GM12878 (cell line): ENCODE measurements around the gene SESN1. TPM values are rescaled to one million over a fixed set of nuclear protein-coding genes. Genes with fewer than 3 reads are reported as not detected.

ENCODE experiments used
- ATAC-seq: fragments of 200-7000 bp; cut with Tn5 transposase; 3 replicates; pipeline ENCODE4 v1.9.1; 2020; ENCODE audit warnings: mild to moderate bottlenecking, moderate library complexity
- BruUV-seq: library from RNA; stranded (reverse); fragments of 400-500 nt; replicated peaks from 2 replicates; lab custom pipeline; 2021; lab: Mats Ljungman, UMichigan
- CTCF ChIA-PET: fragments of 300-600 bp; sonication (Branson Sonifier 250); formaldehyde crosslinking; extraction: SDS; loops from one replicate; lab custom pipeline; 2021; ENCODE audit warnings: inconsistent platforms; lab: Yijun Ruan, JAX
- POLR2A ChIA-PET: fragments of 350-600 bp; formaldehyde crosslinking; extraction: SDS; loops from one replicate; lab custom pipeline; 2021; ENCODE audit warnings: inconsistent platforms; lab: Charles Lee
- RAD21 ChIA-PET: fragments of 300-600 bp; sonication (Branson Sonifier 250); formaldehyde crosslinking; loops from one replicate; lab custom pipeline; 2023; ENCODE audit warnings: antibody characterized with exemption; ENCODE audit not compliant: unreplicated experiment; lab: Charles Lee
- SMC1A ChIA-PET: fragments of 300-600 bp; sonication (Branson Sonifier 250); formaldehyde crosslinking; loops from one replicate; lab custom pipeline; 2023; ENCODE audit not compliant: unreplicated experiment, uncharacterized antibody; lab: Charles Lee
- DNase-seq: peaks from one replicate; pipeline ENCODE4 v3.0.0-alpha.2; 2011; ENCODE audit warnings: low read depth, low spot score
- FAIRE-seq: peaks from 3 replicates; lab custom pipeline; 2011; peaks lifted over from hg19 to GRCh38; lab: Jason Lieb, UNC
- H2AFZ ChIP-seq: 2 replicates; pipeline ENCODE4 v1.6.0; 2011; ENCODE audit warnings: low read depth, low read length, control low read depth; ENCODE audit not compliant: control insufficient read depth
- H3K27ac ChIP-seq: 2 replicates; pipeline ENCODE4 v1.5.1; 2011; ENCODE audit warnings: control low read depth; ENCODE audit not compliant: control insufficient read depth, insufficient read depth
- H3K27me3 ChIP-seq, 2 experiments: replicated peaks in 1 of 2; 2 replicates each; pipeline versions ENCODE4 v1.6.0 to v1.6.1; 2011; ENCODE audit warnings: low read length in 1 of 2; ENCODE audit not compliant: control insufficient read depth in 2 of 2, insufficient read depth in 2 of 2
- H3K36me3 ChIP-seq, 2 experiments: 2 replicates each; pipeline ENCODE4 v1.5.1; 2011; ENCODE audit warnings: low read length in 1 of 2; ENCODE audit not compliant: control insufficient read depth in 2 of 2, insufficient read depth in 2 of 2
- H3K4me1 ChIP-seq: 2 replicates; pipeline ENCODE4 v1.6.1; 2011; ENCODE audit warnings: mild to moderate bottlenecking, low read length, moderate library complexity, mixed read lengths; ENCODE audit not compliant: control insufficient read depth, insufficient read depth
- H3K4me2 ChIP-seq: 2 replicates; pipeline ENCODE4 v1.6.0; 2011; ENCODE audit warnings: control low read depth; ENCODE audit not compliant: control insufficient read depth, insufficient read depth
- H3K4me3 ChIP-seq: fragments of 200-600 bp; sonication (generic); 2 replicates; pipeline ENCODE4 v1.5.1; 2016
- H3K79me2 ChIP-seq: 2 replicates; pipeline ENCODE4 v1.6.0; 2011; ENCODE audit warnings: low read length; ENCODE audit not compliant: control insufficient read depth, insufficient read depth
- H3K9ac ChIP-seq: 2 replicates; pipeline ENCODE4 v1.8.0; 2011; ENCODE audit warnings: low read length, control low read depth, mixed read lengths; ENCODE audit not compliant: control insufficient read depth, insufficient read depth
- H3K9me3 ChIP-seq: replicated peaks from 3 replicates; pipeline ENCODE4 v1.5.1; 2011; ENCODE audit warnings: mild to moderate bottlenecking, low read length; ENCODE audit not compliant: control insufficient read depth, insufficient read depth
- H4K20me1 ChIP-seq: 2 replicates; pipeline ENCODE4 v1.6.0; 2011; ENCODE audit not compliant: control insufficient read depth, insufficient read depth
- CBX5 ChIP-seq: sonication (generic); IDR thresholded peaks from 2 replicates; pipeline ENCODE4 v1.6.1; 2016; ENCODE audit warnings: low read depth, moderate library complexity, mild to moderate bottlenecking, inconsistent platforms
- EGR1 ChIP-seq, 2 experiments: IDR thresholded peaks; 1 replicate in 1 of 2; 2 replicates in 1 of 2; pipeline ENCODE4 v1.6.1; 2011 to 2012; ENCODE audit warnings: low read depth in 2 of 2, low read length in 2 of 2, borderline replicate concordance in 1 of 2, mild to moderate bottlenecking in 1 of 2, moderate library complexity in 1 of 2
- EP300 ChIP-seq, 2 experiments: fragments of 150-350 bp in 1 of 2; IDR thresholded peaks; 2 replicates each; pipeline ENCODE4 v1.6.1; 2011 to 2012; ENCODE audit warnings: low read depth in 2 of 2, low read length in 2 of 2, borderline replicate concordance in 1 of 2, improper control_type of control experiment in 1 of 2, inconsistent platforms in 1 of 2; ENCODE audit not compliant: control insufficient read depth in 1 of 2
- HDGF ChIP-seq: fragments of 450-650 bp; IDR thresholded peaks from 2 replicates; pipeline ENCODE4 v1.6.1; 2016; ENCODE audit warnings: antibody characterized with exemption
- NFYA ChIP-seq: IDR thresholded peaks from 2 replicates; pipeline ENCODE4 v1.6.1; 2011; ENCODE audit warnings: low read depth, mild to moderate bottlenecking, low read length, improper control_type of control experiment, borderline replicate concordance
- SP1 ChIP-seq: IDR thresholded peaks from one replicate; pipeline ENCODE4 v1.6.1; 2011; ENCODE audit warnings: low read depth, low read length
- STAT3 ChIP-seq: IDR thresholded peaks from 2 replicates; pipeline ENCODE4 v1.6.1; 2011; ENCODE audit warnings: low read depth, low read length, improper control_type of control experiment
- SUPT20H ChIP-seq: IDR thresholded peaks from 2 replicates; pipeline ENCODE4 v1.6.1; 2011; ENCODE audit warnings: low read depth, mild to moderate bottlenecking, low read length, moderate library complexity, borderline replicate concordance; ENCODE audit not compliant: control insufficient read depth
- WGBS: methylation state at CpG from one replicate; pipeline ENCODE4 v1.1.6; 2016; ENCODE audit warnings: low lambda C conversion rate; ENCODE audit not compliant: insufficient replicate concordance, insufficient coverage; ENCODE audit errors: missing lambda C conversion rate; 5-methylcytosine and 5-hydroxymethylcytosine counted together
- in situ Hi-C: fragments of 300-500 bp; cut with MboI; formaldehyde crosslinking; loops from 9 replicates; pipeline ENCODE4 v1.14.3; 2018; ENCODE audit warnings: mixed read lengths
- intact Hi-C: fragments of 100-400 bp; cut with micrococcal nuclease; formaldehyde crosslinking; loops from one replicate; pipeline ENCODE4 v1.14.2; 2022; ENCODE audit not compliant: unreplicated experiment
- polyA plus RNA-seq, 11 experiments: library from polyadenylated mRNA; depleted of rRNA in 4 of 11; unstranded in 6 of 11; stranded (reverse) in 5 of 11; fragments of >200 nt; fragmentation: Nextera tagmentation in 4 of 11; fragmentation: Illumina TruSeq in 1 of 11; extraction: Ambion mirVana in 4 of 11; extraction: Trizol in 1 of 11; gene quantifications; 1 replicate in 1 of 11; 2 replicates in 10 of 11; pipeline versions ENCODE4 v1.2.1 to v1.2.3, GENCODE V29; 2011 to 2016; ENCODE audit warnings: inconsistent platforms in 2 of 11, missing spikeins in 2 of 11, low read depth in 1 of 11
- total RNA-seq, 4 experiments: library from RNA; depleted of rRNA in 3 of 4; stranded (reverse); fragments of >200 nt in 3 of 4; fragmentation: Illumina TruSeq in 1 of 4; extraction: Trizol in 1 of 4; gene quantifications; 2 replicates each; pipeline versions ENCODE4 v1.2.1 to v1.2.3, GENCODE V29; 2013 to 2021
- TF ChIP-seq, protein P1 (sequence below), 3 experiments: IDR thresholded peaks in 2 of 3; conservative IDR thresholded peaks in 1 of 3; 2 replicates each; pipeline ENCODE4 v1.5.1; 2011; ENCODE audit warnings: low read depth in 3 of 3, low read length in 3 of 3, mild to moderate bottlenecking in 3 of 3, control low read depth in 2 of 3, moderate library complexity in 2 of 3, inconsistent platforms in 1 of 3, mixed read lengths in 1 of 3; ENCODE audit not compliant: control insufficient read depth in 2 of 3, insufficient read depth in 1 of 3; ENCODE audit errors: extremely low read depth in 1 of 3
- TF ChIP-seq, protein P2 (sequence below): fragments of 450-650 bp; IDR thresholded peaks from 2 replicates; pipeline ENCODE4 v1.6.1; 2017; ENCODE audit warnings: antibody characterized with exemption, mild to moderate bottlenecking, moderate library complexity
- TF ChIP-seq, protein P3 (sequence below): IDR thresholded peaks from 2 replicates; pipeline ENCODE4 v1.6.1; 2012; ENCODE audit warnings: low read length, inconsistent platforms

The SESN1 gene
- total and polyA plus RNA-seq, 10 of the 15 experiments (the other 5 are each of a cell fraction or from before 2014, with no cell fraction given), result 1.3 to 13.0 (median 3.3) TPM

- no peaks in the 10 kb centered on the region for H4K20me1 ChIP-seq
- no peaks in the 10 kb centered on the region for H3K36me3 ChIP-seq
- H3K4me1 ChIP-seq, result no peaks in the 10 kb centered on the region
- RAD21 ChIA-PET, result interaction anchor here (0.6 to 1.3 kb wide), 2 partner anchors 13 to 16 kb away, joined by 3 read pairs; partner anchors contain the start of gene SESN1
- TF ChIP-seq EP300 (IDR thresholded peaks at IDR 0.05; ENCODE audit: borderline replicate concordance in 1 of 2, control insufficient read depth in 1 of 2, low read depth in 2 of 2, low read length in 2 of 2), result no peak
- TF ChIP-seq SUPT20H, result no peak
- no peak for TF ChIP-seq STAT3
- TF ChIP-seq SP1, result no peak
- TF ChIP-seq, protein P1, sequence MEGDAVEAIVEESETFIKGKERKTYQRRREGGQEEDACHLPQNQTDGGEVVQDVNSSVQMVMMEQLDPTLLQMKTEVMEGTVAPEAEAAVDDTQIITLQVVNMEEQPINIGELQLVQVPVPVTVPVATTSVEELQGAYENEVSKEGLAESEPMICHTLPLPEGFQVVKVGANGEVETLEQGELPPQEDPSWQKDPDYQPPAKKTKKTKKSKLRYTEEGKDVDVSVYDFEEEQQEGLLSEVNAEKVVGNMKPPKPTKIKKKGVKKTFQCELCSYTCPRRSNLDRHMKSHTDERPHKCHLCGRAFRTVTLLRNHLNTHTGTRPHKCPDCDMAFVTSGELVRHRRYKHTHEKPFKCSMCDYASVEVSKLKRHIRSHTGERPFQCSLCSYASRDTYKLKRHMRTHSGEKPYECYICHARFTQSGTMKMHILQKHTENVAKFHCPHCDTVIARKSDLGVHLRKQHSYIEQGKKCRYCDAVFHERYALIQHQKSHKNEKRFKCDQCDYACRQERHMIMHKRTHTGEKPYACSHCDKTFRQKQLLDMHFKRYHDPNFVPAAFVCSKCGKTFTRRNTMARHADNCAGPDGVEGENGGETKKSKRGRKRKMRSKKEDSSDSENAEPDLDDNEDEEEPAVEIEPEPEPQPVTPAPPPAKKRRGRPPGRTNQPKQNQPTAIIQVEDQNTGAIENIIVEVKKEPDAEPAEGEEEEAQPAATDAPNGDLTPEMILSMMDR (IDR thresholded peaks at IDR 0.05 in 2 of 3, conservative IDR thresholded peaks at IDR 0.05 in 1 of 3; ENCODE audit: control insufficient read depth in 2 of 3, extremely low read depth in 1 of 3, insufficient read depth in 1 of 3, low read depth in 3 of 3, low read length in 3 of 3), result no peak
- no peak for TF ChIP-seq CBX5
- no peak for TF ChIP-seq EGR1 (IDR thresholded peaks at IDR 0.05; ENCODE audit: borderline replicate concordance in 1 of 2, low read depth in 2 of 2, low read length in 2 of 2)
- TF ChIP-seq HDGF, result no peak
- TF ChIP-seq, protein P2, sequence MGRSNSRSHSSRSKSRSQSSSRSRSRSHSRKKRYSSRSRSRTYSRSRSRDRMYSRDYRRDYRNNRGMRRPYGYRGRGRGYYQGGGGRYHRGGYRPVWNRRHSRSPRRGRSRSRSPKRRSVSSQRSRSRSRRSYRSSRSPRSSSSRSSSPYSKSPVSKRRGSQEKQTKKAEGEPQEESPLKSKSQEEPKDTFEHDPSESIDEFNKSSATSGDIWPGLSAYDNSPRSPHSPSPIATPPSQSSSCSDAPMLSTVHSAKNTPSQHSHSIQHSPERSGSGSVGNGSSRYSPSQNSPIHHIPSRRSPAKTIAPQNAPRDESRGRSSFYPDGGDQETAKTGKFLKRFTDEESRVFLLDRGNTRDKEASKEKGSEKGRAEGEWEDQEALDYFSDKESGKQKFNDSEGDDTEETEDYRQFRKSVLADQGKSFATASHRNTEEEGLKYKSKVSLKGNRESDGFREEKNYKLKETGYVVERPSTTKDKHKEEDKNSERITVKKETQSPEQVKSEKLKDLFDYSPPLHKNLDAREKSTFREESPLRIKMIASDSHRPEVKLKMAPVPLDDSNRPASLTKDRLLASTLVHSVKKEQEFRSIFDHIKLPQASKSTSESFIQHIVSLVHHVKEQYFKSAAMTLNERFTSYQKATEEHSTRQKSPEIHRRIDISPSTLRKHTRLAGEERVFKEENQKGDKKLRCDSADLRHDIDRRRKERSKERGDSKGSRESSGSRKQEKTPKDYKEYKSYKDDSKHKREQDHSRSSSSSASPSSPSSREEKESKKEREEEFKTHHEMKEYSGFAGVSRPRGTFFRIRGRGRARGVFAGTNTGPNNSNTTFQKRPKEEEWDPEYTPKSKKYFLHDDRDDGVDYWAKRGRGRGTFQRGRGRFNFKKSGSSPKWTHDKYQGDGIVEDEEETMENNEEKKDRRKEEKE, result no peak
- TF ChIP-seq NFYA, result no peak
- TF ChIP-seq, protein P3, sequence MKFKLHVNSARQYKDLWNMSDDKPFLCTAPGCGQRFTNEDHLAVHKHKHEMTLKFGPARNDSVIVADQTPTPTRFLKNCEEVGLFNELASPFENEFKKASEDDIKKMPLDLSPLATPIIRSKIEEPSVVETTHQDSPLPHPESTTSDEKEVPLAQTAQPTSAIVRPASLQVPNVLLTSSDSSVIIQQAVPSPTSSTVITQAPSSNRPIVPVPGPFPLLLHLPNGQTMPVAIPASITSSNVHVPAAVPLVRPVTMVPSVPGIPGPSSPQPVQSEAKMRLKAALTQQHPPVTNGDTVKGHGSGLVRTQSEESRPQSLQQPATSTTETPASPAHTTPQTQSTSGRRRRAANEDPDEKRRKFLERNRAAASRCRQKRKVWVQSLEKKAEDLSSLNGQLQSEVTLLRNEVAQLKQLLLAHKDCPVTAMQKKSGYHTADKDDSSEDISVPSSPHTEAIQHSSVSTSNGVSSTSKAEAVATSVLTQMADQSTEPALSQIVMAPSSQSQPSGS, result no peak
- no peak overlapping the region for H3K9ac ChIP-seq
- CTCF ChIA-PET, result interaction anchor here (0.5 to 1.3 kb wide), 3 partner anchors 8 to 164 kb away, joined by 3 to 5 read pairs (median 4); no protein-coding TSS in a partner anchor
- intact Hi-C loops, result no loop called here
- H2AFZ ChIP-seq, result no peak overlapping the region
- SMC1A ChIA-PET, result interaction anchor here (1.2 to 1.3 kb wide), 2 partner anchors 302 to 360 kb away, joined by 3 read pairs; partner anchors contain the start of gene SMPD2
- WGBS, result 43% methylated on average over 1 of the region's 1 CpG
- no peak for DNase-seq
- H3K4me3 ChIP-seq, result no peak overlapping the region
- H3K79me2 ChIP-seq, result no peaks in the 10 kb centered on the region
- no peak overlapping the region for H3K4me2 ChIP-seq
- POLR2A ChIA-PET, result interaction anchor here (1.1 kb wide), 1 partner anchor 13 kb away, joined by 3 read pairs; the partner anchor contains the start of gene SESN1
- FAIRE-seq, result no peak
- BruUV-seq, result no TSS peak
- no peaks in the 10 kb centered on the region for H3K9me3 ChIP-seq
- no peak for ATAC-seq
- in situ Hi-C loops, result no loop called here
- H3K27me3 ChIP-seq, result no peaks in the 10 kb centered on the region
- no peak overlapping the region for H3K27ac ChIP-seq
Observed at GRCh38 chr6:109081026-109081425, 13.6 kb downstream of the SESN1 start.
